ENCODE measurements around the gene MPI. TPM values are rescaled to one million over a fixed set of nuclear protein-coding genes. Genes with fewer than 3 reads are reported as not detected.

Gene MPI
- total and polyA plus RNA-seq, 4 donors: 16.1 to 38.4 (median 31.9) TPM

- Histone ChIP-seq H3K9ac (ENCODE audit: low read depth in 1 of 2, low read length in 2 of 2) (no peak overlapping the region), H3K4me1 (ENCODE audit: control insufficient read depth in 4 of 4, insufficient read depth in 4 of 4, low read length in 3 of 4) (peaks cover 0 to 6% (median 2%) of the 10 kb centered on the region in 4 donors), H3K4me3 (ENCODE audit: low read depth in 1 of 3, low read length in 3 of 3) (no peak overlapping the region), H3K9me3 (ENCODE audit: control insufficient read depth in 4 of 4, low read length in 3 of 4) (peaks cover 0 to 3% (median under 1%) of the 10 kb centered on the region in 4 donors), H3K27me3 (ENCODE audit: control insufficient read depth in 4 of 4, insufficient read depth in 4 of 4, low read length in 3 of 4) (no peaks in the 10 kb centered on the region), H3K36me3 (ENCODE audit: control insufficient read depth in 4 of 4, insufficient read depth in 3 of 4, low read depth in 1 of 4, low read length in 3 of 4) (no peaks in the 10 kb centered on the region), H3K27ac (ENCODE audit: low read depth in 1 of 2, low read length in 2 of 2) (no peak overlapping the region)
- TF ChIP-seq TAF1 (conservative IDR thresholded peaks at IDR 0.05): no peak
- no peak for TF ChIP-seq REST (IDR thresholded peaks at IDR 0.05)
- TF ChIP-seq FOXA1 (IDR thresholded peaks at IDR 0.05): no peak
- 79% methylated on average over 4 of the region's 4 CpGs for WGBS
- DNase-seq (ENCODE audit: low spot score): no peak
These were observed 11.6 kb upstream of the MPI start for GRCh38 chr15:74878273-74878672.

- H3K9ac ChIP-seq (ENCODE audit: low read depth in 1 of 2, low read length in 2 of 2): no peak overlapping the region
- no peaks in the 10 kb centered on the region for H3K27me3 ChIP-seq (ENCODE audit: control insufficient read depth in 4 of 4, insufficient read depth in 4 of 4, low read length in 3 of 4)
- 95% methylated on average over 6 of the region's 6 CpGs for WGBS
- H3K27ac ChIP-seq (ENCODE audit: low read depth in 1 of 2, low read length in 2 of 2): no peak overlapping the region
- no peaks in the 10 kb centered on the region for H3K4me1 ChIP-seq (ENCODE audit: control insufficient read depth in 4 of 4, insufficient read depth in 4 of 4, low read length in 3 of 4)
- TF ChIP-seq REST (IDR thresholded peaks at IDR 0.05) (no peak), FOXA2 (IDR thresholded peaks at IDR 0.05) (no peak)
- no peak overlapping the region for H3K4me3 ChIP-seq (ENCODE audit: low read depth in 1 of 3, low read length in 3 of 3)
- H3K36me3 ChIP-seq (ENCODE audit: control insufficient read depth in 4 of 4, insufficient read depth in 3 of 4, low read depth in 1 of 4, low read length in 3 of 4): no peaks in the 10 kb centered on the region
- peaks cover 0 to 3% (median under 1%) of the 10 kb centered on the region in 4 donors for H3K9me3 ChIP-seq (ENCODE audit: control insufficient read depth in 4 of 4, low read length in 3 of 4)
- DNase-seq (ENCODE audit: low spot score): no peak
These were observed 7.3 kb upstream of the MPI start for GRCh38 chr15:74882528-74882927.

- DNase-seq (ENCODE audit: low spot score): no peak
- TF ChIP-seq REST (IDR thresholded peaks at IDR 0.05) (no peak), JUND (IDR thresholded peaks at IDR 0.05) (no peak), TAF1 (conservative IDR thresholded peaks at IDR 0.05) (no peak), ATF3 (IDR thresholded peaks at IDR 0.05) (no peak), HNF4A (conservative IDR thresholded peaks at IDR 0.05) (no peak), EGR1 (IDR thresholded peaks at IDR 0.05; ENCODE audit: low read depth in 2 of 2) (no peak)
- Histone ChIP-seq H3K4me1 (ENCODE audit: control insufficient read depth in 4 of 4, insufficient read depth in 4 of 4, low read length in 3 of 4) (peaks cover 0 to 4% (median 1%) of the 10 kb centered on the region in 4 donors), H3K27ac (ENCODE audit: low read depth in 1 of 2, low read length in 2 of 2) (no peak overlapping the region), H3K9me3 (ENCODE audit: control insufficient read depth in 4 of 4, low read length in 3 of 4) (peaks cover 0 to 3% (median under 1%) of the 10 kb centered on the region in 4 donors), H3K36me3 (ENCODE audit: control insufficient read depth in 4 of 4, insufficient read depth in 3 of 4, low read depth in 1 of 4, low read length in 3 of 4) (no peaks in the 10 kb centered on the region), H3K27me3 (ENCODE audit: control insufficient read depth in 4 of 4, insufficient read depth in 4 of 4, low read length in 3 of 4) (no peaks in the 10 kb centered on the region), H3K4me3 (ENCODE audit: low read depth in 1 of 3, low read length in 3 of 3) (no peak overlapping the region), H3K9ac (ENCODE audit: low read depth in 1 of 2, low read length in 2 of 2) (no peak overlapping the region)
- 91% methylated on average over 4 of the region's 4 CpGs for WGBS
These were observed 5.2 kb upstream of the MPI start for GRCh38 chr15:74884428-74885223.

Measured in liver (tissue), 9 donors.